ENCODE data around the gene UBR1. TPM values are rescaled to one million over a fixed set of nuclear protein-coding genes. Genes with fewer than 3 reads are reported as not detected.

UBR1 gene
- total RNA-seq, 1 experiment from 2014 or later, result 23.2 TPM

- ATAC-seq (no peak), DNase-seq (ENCODE audit: low read depth, low spot score) (no peak)
- no peaks in the 10 kb centered on the region for H3K27me3 ChIP-seq (ENCODE audit: control insufficient read depth, insufficient read depth, low read length)
- peaks cover 25% of the 10 kb centered on the region for H3K36me3 ChIP-seq (ENCODE audit: control insufficient read depth, insufficient read depth, low read length)
- CTCF ChIA-PET, result no interaction called here
- no peaks in the 10 kb centered on the region for H3K4me1 ChIP-seq (ENCODE audit: control insufficient read depth, insufficient read depth, low read length)
- in situ Hi-C loops (cut with HindIII; ENCODE audit: low pct_unique_long_range_greater_than_20kb, low sequenced_read_pairs), result no loop called here
- H3K9me3 ChIP-seq (ENCODE audit: control insufficient read depth, insufficient read depth, low read depth, low read length), result no peaks in the 10 kb centered on the region
- TF ChIP-seq POLR2AphosphoS5 (IDR thresholded peaks at IDR 0.05; ENCODE audit: low read depth, low read length), result no peak
- BruUV-seq (replicated peaks), result no TSS peak
- POLR2A ChIA-PET, result no interaction called here
- no peak overlapping the region for H3K27ac ChIP-seq (ENCODE audit: low read length)
- no peak overlapping the region for H3K4me3 ChIP-seq (ENCODE audit: low read depth in 2 of 2, low read length in 2 of 2)
- intact Hi-C loops (cut with micrococcal nuclease; ENCODE audit: unreplicated experiment), result no loop called here
Observed at GRCh38 chr15:43070893-43071292, 34.9 kb downstream of the UBR1 start.

GRCh38 chr15:43070249-43070648, 35.6 kb downstream of the UBR1 start:
- TF ChIP-seq SIN3A (IDR thresholded peaks at IDR 0.05; ENCODE audit: borderline replicate concordance, insufficient read depth, low read depth, low read length) (no peak), CTCF (IDR thresholded peaks at IDR 0.05) (no peak), POLR2AphosphoS5 (IDR thresholded peaks at IDR 0.05; ENCODE audit: low read depth, low read length) (no peak), REST (IDR thresholded peaks at IDR 0.05; ENCODE audit: insufficient read depth in 1 of 2, low read depth in 2 of 2, low read length in 1 of 2) (no peak), TCF7L2 (IDR thresholded peaks at IDR 0.05; ENCODE audit: low read depth, low read length) (no peak)
- ATAC-seq (no peak), DNase-seq (ENCODE audit: low read depth, low spot score) (no peak)
- peaks cover 25% of the 10 kb centered on the region for H3K36me3 ChIP-seq (ENCODE audit: control insufficient read depth, insufficient read depth, low read length)
- intact Hi-C loops (cut with micrococcal nuclease; ENCODE audit: unreplicated experiment), result no loop called here
- H3K27ac ChIP-seq (ENCODE audit: low read length), result no peak overlapping the region
- BruUV-seq (replicated peaks), result no TSS peak
- no peaks in the 10 kb centered on the region for H3K9me3 ChIP-seq (ENCODE audit: control insufficient read depth, insufficient read depth, low read depth, low read length)
- ChIA-PET CTCF (no interaction called here), POLR2A (no interaction called here)
- H3K4me3 ChIP-seq (ENCODE audit: low read depth in 2 of 2, low read length in 2 of 2), result no peak overlapping the region
- in situ Hi-C loops (cut with HindIII; ENCODE audit: low pct_unique_long_range_greater_than_20kb, low sequenced_read_pairs), result no loop called here
- H3K4me1 ChIP-seq (ENCODE audit: control insufficient read depth, insufficient read depth, low read length), result no peaks in the 10 kb centered on the region
- no peaks in the 10 kb centered on the region for H3K27me3 ChIP-seq (ENCODE audit: control insufficient read depth, insufficient read depth, low read length)

DNA sequence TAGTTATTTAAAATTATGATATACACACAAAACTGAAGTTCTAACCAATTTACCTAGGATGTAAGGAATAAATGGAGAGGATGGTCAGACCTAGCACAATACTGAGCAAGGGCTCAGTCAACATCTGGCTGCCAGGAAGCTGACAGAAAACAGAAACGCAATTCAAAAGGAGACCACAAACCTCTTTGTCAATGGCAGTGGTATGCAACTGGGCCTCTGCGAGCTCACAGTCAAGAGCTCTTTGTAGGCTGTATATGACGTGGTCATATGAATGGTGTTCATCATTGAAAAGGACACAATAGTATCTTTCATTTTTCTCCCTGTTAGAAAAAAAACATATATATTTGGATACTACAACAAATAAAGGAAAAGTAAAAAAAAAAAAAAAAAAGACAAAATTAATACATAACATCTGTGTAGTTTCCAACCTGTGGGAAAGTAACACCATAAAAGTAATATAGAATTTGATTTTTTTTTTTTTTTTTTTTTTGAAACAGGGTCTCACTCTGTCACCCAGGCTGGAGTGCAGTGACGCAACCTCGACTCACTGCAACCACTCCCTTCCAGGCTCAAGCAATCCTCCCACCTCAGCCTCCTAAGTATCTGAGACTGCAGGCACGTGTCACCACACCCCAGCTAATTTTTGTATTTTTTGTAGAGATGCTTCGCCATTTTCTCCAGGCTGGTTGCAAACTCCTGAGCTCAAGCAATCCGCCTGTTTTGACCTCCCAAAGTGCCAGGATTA, 37.9 kb downstream of the UBR1 start:
- BruUV-seq (replicated peaks), result no TSS peak
- no peak for TF ChIP-seq REST (IDR thresholded peaks at IDR 0.05; ENCODE audit: insufficient read depth in 1 of 2, low read depth in 2 of 2, low read length in 1 of 2)
- TF ChIP-seq TCF7L2 (IDR thresholded peaks at IDR 0.05; ENCODE audit: low read depth, low read length), result no peak
- TF ChIP-seq POLR2AphosphoS5 (IDR thresholded peaks at IDR 0.05; ENCODE audit: low read depth, low read length), result no peak
- no peak for TF ChIP-seq CTCF (IDR thresholded peaks at IDR 0.05)
- no peak for TF ChIP-seq SIN3A (IDR thresholded peaks at IDR 0.05; ENCODE audit: borderline replicate concordance, insufficient read depth, low read depth, low read length)
- intact Hi-C loops (cut with micrococcal nuclease; ENCODE audit: unreplicated experiment), result no loop called here
- DNase-seq (ENCODE audit: low read depth, low spot score), result no peak
- ChIA-PET CTCF (no interaction called here), POLR2A (interaction anchor here (0.7 kb wide), 1 partner anchor 239 kb away, joined by 8 read pairs; no protein-coding TSS in a partner anchor)
- Histone ChIP-seq H3K4me3 (ENCODE audit: low read depth in 2 of 2, low read length in 2 of 2) (no peak overlapping the region), H3K27ac (ENCODE audit: low read length) (no peak overlapping the region), H3K4me1 (ENCODE audit: control insufficient read depth, insufficient read depth, low read length) (no peaks in the 10 kb centered on the region), H3K36me3 (ENCODE audit: control insufficient read depth, insufficient read depth, low read length) (peaks cover 18% of the 10 kb centered on the region), H3K27me3 (ENCODE audit: control insufficient read depth, insufficient read depth, low read length) (no peaks in the 10 kb centered on the region), H3K9me3 (ENCODE audit: control insufficient read depth, insufficient read depth, low read depth, low read length) (no peaks in the 10 kb centered on the region)
- in situ Hi-C loops (cut with HindIII; ENCODE audit: low pct_unique_long_range_greater_than_20kb, low sequenced_read_pairs), result no loop called here
- ATAC-seq, result no peak
